T-helper 22 cell (primary cell): ENCODE measurements around the gene POU5F1.
"Not testable (repeated sequence)": the region's sequence is repeated elsewhere in the genome, so short reads cannot be mapped to it uniquely, and the experiment has no call there.

Source experiments
- DNase-seq: peaks from one replicate; pipeline ENCODE4 v3.0.0-alpha.2; 2020; ENCODE audit warnings: low read depth

POU5F1 gene

DNA sequence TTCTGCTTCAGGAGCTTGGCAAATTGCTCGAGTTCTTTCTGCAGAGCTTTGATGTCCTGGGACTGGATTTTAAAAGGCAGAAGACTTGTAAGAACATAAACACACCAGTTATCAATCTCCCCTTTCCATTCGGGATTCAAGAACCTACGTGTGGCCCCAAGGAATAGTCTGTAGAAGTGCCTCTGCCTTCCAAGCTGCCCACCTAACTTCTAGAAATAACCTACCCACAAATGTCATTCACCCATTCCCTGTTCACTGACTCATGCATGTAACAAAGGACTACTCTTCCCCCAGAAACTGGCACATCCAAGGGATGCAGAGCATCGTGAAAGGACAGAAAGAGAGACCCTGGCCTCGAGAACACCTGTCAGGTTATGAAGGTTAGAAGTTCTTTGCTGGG is 4.5 kb downstream of the POU5F1 start:
- no peak for DNase-seq

DNA sequence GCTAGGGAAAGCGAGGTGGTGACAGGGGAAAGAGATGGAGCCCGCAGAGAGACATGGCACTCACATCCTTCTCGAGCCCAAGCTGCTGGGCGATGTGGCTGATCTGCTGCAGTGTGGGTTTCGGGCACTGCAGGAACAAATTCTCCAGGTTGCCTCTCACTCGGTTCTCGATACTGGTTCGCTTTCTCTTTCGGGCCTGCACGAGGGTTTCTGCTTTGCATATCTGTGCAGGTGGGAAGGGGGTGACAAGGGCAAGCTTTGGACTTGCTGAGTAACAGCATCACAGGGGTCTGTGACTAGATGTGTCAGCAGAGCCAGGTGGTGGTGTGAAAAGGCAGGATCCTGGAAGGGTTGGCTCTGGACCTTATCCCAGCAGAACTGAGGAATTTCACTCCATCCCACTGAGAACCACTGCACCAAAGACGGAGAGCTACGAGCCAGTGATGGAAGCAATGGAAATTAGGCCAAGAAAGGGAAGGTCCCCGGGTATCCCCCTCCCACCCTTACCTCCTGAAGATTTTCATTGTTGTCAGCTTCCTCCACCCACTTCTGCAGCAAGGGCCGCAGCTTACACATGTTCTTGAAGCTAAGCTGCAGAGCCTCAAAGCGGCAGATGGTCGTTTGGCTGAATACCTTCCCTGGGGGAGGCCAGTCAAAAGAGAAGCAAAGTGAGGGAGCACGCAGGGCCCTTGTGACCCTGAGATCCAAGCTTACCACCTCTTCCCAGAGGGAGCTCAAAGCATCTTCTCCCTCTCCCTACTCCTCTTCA is 5.2 kb downstream of the POU5F1 start:
- DNase-seq: not testable (repeated sequence)

DNA sequence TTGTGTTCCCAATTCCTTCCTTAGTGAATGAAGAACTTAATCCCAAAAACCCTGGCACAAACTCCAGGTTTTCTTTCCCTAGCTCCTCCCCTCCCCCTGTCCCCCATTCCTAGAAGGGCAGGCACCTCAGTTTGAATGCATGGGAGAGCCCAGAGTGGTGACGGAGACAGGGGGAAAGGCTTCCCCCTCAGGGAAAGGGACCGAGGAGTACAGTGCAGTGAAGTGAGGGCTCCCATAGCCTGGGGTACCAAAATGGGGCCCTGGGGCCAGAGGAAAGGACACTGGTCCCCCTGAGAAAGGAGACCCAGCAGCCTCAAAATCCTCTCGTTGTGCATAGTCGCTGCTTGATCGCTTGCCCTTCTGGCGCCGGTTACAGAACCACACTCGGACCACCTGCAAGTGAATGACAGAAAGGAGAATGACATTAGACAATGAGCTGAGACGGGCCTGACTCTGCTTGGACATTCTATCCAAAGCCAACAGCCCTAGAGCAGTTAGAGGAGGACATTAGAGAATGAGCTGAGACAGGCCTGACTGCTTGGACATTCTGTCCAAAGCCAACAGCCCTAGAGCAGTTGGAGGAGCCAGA is 5.9 kb downstream of the POU5F1 start:
- DNase-seq: not testable (repeated sequence)

DNA sequence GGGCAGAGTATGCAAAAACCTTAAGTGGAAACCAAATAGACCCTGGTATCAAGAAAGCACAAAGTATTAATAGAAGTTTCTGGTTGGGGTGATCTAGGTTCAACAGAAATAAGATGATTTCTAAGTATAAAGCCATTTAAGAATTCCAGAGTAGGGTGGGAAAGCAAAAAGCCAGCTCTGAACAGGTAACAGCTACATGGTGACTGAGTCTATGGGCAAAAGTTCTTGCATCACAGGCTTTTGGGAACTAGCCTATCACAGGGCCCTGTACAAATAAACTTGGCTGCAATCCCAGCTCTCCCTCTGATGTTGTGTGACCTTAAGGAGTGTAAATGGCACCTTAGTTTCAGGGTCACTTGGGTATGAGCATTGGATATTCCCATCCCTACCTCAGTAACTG is 6.6 kb downstream of the POU5F1 start:
- DNase-seq: no peak

DNA sequence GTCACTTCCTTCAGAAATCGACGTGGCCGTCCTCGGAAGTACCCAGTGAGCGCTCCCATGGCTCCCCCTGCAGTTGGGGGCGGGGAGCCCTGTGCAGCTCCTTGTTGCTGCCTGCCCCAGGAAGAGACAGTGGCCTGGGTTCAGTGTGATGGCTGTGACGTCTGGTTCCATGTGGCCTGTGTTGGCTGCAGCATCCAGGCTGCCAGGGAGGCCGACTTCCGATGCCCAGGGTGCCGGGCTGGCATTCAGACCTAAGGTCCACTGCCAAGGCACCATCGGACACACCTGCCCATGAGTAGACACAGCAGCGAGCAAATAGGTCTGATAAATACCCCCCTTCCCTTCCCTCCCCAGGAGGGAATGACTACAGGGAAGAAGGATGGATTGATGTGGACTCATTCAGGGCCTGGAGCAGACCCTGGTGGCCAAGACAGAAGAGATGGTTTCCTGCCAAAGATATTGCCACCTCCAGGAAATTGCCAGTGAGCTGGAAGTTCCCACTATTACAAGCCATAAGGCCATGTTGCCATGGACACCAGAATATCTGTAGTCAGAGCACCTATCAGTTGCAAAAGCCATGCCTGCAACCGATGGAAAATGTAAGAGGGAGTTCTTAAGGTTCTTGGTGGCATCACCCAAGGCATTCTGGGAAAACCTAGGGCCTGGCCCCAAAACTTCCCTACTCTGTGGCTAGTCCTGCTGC is 7.9 kb downstream of the POU5F1 start:
- DNase-seq: no peak

DNA sequence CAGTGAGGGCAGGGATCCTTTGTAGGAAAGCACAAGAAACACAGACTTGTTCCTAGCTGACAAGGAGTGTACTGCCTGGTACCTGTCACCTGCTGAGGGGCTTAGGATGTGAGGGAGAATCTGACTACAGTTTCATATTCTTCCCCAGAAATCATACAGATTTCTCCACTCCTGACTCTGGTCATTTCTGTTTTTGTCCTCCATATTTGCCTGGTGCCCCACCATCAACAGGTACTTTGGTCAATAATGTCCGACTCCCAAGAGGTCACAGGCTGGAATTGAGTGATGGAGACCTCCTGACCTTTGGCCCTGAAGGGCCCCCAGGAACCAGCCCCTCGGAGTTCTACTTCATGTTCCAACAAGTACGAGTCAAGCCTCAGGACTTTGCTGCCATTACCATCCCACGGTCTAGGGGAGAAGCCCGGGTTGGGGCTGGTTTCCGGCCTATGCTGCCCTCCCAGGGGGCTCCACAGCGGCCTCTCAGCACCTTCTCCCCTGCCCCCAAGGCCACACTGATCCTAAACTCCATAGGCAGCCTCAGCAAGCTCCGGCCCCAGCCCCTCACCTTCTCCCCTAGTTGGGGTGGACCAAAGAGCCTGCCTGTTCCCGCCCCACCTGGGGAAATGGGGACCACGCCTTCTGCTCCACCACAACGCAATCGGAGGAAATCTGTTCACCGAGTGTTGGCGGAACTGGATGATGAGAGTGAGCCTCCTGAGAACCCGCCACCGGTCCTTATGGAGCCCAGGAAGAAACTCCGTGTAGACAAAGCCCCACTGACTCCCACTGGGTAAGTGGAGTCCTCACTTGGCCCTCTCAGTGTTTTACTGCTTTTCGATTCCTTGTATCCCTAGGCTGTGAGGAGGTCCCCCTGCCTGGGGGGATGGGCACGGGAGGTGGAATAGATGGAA is 9.0 kb downstream of the POU5F1 start:
- no peak for DNase-seq

DNA sequence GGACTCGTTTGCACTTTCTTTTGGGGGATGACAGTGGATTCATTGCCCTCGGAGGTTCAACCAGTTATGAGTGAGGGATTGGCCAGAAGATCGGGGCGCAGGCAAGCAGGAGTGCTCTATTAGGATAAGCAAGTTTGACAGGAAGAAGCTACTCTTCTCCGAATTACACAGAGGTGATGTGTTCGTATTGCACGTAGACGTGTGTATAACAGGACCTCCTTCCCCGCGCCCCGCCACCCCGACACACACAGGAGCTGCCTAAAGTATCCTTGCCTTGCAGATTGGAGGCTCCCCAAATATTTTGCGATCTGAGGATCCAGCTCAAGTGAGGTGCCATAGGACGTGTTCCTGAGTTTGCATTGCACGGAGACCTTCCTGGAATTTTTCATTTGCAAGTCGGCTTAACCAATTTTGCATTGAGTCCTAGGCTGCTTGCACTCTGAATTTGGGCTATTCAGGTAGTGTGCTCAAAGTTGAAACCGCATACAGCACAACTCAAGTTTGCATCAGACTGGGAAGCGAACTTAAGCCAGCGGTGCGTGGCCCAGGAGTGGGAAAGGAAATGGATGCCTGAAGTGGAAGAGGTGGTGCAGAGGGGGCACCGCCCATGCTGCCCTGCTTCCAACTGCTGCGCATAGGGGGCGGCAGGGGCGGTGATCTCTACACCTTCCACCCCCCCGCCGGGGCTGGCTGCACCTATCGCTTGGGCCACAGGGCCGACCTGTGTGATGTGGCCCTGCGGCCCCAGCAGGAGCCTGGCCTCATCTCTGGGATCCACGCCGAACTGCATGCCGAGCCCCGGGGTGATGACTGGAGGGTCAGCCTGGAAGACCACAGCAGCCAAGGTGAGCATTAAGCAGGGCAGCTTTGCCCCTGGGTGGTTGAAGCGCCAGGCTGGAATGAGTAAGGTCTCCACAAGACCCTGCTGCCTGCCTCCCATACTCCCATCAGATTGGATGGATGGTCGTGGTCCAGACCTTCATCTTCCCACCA is 11.3 kb downstream of the POU5F1 start:
- DNase-seq: peak; percentile 17

DNA sequence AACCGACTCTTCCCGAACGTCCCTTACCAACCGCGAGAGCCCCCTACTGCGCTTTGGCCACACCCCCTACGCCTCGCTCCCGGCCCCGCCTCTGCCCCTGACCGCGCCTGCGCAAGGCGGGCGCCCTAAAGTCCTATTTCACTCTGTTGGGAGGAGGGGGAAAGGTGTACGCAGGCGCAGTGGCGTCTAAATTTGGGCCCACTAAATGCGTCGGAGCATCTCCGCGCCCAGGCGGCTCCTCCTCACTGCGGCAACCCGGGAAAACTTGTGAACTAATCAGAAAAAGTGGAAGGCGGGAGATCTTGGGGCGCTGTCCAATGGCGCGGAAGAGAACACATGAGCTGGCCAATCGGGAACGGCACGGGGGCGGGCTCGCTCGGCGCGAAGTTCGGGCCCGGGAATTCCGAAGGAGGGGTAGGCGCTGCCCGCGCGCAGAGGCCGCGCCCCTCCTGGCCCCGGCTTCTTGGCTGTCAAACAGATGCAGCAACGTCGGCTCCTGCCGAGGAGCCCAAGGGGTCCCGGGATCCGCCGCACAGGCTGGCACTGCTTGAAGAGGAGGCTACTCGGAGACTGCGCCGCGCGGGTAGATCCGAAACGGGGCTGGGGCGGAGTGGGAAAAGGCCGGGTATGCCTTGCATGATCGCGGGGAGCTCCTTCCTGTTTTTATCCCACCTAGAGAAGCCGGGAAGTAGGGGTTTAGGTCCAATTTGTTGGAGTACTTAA is 12.2 kb downstream of the POU5F1 start, which contains the start of gene TCF19:
TCF19 (plus strand) TSS at position 450 of the 723 bp plus-strand sequence. CDS start 881 bp downstream, outside the sequence.
- peak; percentile 99 for DNase-seq

DNA sequence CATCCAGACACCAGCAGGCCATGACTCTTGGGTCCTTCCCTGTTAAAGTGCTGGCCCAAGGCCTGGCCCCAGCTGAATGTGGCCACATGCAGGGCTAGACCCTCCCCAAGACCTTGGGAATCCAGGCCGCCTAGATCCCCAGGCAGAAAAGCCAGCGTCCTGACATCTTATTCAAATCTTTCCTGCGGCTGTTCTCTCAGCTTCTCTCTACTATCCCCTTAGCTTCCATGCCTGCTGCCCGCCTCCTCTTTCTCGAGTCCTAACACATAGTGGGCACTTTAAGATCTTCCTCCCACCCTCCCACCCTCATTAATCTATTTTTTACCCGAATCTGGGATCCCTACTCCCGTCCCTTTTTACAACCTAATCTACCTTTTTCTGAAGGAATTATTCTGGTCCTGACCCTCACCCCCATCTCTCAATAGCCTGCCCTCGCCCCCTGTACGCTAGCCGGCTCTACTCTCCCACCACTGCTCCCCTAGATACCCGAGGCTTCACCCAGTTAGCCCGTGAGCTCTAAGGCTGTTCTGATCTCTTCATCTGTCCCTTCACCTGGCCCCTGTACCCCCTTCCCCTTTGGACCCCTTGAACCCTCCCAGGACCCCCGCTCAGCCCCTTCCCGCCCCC is 12.9 kb downstream of the POU5F1 start, which contains the start of gene CCHCR1:
CCHCR1 (minus strand) TSS at position 290 of the 627 bp plus-strand sequence; CDS start at position 88, 202 bp downstream.
- no peak for DNase-seq

DNA sequence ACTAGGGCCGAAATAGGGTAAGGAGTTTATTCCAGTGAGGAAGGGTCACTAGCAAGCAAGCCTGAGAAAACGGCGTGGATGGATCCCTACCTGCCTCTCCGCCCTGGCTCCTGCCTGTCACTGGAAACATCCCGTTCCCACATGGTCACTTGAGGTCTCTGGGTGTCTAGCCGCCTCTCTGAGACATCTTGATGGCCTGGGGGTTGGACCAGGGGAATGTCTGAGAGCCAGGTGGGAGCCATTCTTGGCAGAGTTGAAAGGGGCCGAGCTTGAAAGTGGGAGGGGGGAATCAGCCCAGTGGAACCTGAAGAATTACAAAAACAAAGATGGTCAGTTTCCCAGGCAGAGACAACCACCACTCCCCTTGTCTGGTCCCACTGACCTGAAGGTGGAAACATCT is 13.8 kb downstream of the POU5F1 start:
- DNase-seq: no peak

DNA sequence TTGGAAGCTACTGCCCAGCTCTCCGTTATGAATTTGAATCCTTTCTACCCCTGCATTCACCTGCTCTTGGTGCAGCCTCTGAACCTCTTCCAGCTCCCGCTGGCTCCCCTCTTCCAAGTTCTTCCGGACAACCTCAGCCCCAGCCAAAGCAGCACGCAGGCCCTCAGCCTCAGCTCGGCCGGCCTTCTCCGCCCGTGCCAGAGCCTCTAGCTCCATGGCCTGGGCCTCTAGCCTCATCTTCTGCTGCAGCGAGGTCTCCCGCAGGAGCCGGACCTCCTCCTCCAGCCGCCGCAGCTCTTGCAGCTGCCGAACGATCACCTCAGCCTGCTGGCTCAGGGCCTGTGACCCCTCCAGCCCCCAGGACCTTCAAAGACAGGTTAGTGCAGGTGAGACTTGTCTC is 16.0 kb downstream of the POU5F1 start:
- no peak for DNase-seq

DNA sequence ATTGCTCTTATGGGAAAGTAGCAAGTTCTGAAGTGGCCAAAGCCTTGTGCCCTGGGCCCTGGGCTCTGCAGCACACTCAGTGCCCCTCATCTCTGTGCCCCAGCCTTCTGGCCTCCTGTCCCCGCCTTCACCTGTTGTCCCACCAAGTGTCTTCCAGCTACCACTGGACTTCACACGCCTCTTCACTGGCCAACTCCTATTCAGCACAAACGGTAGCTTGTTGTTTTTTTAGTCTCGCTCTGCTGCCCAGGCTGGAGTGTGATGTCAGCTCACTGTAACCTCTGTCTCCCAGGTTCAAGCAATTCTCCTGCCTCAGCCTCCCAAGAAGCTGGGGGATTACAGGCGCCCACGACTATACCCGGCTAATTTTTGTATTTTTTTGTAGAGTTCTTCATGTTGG is 17.7 kb downstream of the POU5F1 start:
- no peak for DNase-seq

DNA sequence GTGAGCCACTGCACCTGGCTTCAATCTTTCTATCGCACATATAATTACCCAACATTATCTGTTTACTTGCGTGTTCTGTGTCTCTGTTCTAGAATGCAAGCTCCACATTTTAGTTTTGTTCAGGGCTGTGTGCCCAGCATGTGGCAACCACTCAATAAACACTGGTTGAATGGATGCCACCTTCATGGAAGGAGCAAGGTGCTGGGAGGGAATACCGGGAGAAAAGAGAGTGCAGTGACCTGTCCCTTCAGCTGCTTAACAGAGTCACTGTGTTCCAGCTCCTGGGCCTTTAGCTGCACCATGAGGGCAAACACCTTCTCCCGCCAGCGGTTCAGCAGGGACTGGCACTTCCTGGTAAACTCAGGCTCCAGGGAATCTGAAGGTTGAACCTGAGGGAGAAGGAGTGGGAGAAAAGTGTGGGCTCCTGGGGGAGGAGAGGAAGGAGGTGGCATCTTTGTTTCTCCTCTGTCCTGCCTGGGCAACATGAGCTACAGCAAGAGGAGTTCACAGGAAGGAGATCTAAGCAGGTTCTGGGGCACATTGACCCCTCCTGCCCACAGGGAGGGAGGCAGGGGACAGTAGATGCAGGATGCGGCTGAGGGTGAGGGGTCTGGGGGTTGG is 20.5 kb downstream of the POU5F1 start:
- no peak for DNase-seq

DNA sequence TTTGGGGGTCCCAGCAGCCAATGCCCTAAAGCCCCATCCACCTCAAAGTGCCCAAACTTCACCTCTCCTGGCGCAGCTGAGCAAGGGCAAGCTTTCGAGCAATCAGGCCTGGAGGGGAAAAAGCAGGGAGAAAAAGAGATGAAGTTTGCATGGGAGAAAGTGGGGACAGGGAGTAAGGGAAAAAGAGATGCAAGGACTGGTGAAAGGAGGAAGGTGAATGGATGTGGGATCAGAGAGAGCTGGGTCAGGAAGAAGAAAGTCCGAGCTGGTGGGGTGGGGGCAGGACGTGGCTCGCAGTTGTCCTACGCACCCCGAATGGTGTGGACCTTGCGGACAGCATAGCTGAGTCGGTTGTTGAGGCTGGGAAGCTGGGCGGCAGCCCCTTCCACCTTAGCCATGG is 25.1 kb downstream of the POU5F1 start:
- DNase-seq: no peak

DNA sequence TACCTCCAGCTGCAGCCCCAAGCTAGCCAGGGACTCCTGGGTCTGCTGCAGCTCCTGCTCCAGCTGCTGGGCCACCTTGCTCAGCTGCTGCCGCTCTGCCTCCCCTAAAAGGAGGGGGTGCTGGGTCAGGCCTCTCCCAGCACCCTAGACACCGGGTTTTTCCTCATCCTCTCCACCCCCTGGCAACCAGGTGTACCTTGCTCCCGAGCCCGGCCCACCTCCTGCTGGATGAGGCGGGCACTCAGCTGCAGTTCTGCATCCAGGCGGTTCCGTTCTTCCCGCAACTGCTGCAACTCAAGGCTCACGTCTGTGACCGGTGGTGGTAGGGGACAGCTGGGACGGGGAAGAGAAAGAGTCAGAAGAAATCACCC is 25.5 kb downstream of the POU5F1 start:
- DNase-seq: no peak

DNA sequence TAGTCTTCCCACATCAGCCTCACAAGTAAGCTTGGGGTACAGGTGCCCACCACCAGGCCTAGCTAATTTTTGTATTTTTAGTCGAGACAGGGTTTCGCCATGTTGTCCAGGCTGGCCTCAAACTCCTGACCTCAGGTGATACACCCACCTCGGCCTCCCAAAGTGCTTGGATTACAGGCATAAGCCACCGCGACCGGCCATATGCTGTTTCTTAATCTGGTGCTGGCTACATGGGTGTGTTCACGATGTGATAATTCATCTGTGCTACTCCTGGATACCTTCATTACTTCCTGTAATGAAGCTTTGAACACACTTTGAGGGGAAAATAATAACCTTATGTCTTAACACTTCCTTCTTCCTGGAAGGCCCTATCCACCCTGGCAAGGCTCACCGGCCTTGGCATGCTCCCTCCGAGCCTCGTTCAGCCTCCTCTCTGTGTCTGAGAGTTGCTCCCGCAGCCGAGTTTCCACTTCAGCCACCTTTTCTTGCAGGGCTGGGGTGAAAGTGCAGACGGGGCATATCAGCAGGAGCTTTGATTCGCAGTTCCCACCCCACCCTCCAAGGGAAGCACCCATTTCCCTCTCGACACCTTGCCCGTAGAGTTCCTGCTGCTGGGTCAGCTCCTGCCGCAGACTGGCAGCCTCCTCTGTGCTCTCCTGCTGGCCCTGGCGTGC is 26.0 kb downstream of the POU5F1 start:
- DNase-seq: no peak

DNA sequence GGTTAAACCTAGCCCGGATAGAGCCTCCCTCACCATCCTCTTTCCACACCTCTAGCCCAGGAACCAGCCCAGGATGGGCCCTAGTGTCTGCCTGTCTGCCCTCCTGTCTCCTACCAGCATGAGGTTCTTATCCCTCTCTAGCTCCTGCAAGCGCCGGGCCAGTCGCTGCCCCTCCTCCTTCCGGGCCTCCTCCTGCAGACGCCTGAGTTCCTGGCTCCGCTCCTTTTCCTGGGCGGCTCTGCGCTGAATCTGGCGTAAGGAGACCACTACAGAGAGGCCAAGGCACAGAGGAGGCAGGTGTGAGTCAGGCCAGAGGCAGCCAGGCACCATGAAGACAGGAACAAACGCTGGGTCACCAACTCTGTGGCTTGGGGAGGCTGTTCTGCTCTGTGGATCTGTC is 27.3 kb downstream of the POU5F1 start:
- no peak for DNase-seq

DNA sequence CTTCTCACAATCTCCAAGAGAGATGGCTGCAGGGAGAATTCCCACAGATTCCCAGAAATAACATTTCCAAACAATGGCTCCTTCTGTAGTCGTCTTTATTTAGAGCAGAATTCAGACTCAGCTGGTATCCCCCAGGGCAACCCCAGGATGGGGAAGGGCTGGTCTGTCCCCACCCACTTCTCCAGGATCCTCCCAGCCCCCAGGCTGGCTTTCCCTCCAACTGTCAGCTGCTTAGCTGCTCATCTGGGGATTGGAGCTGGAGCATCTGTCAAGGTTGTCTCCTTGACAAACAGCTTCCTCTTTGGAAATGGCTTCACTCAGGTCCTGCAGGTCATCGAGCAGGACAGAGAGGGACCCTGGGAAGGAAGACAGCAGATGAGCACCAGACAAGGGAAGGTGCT is 28.1 kb downstream of the POU5F1 start:
- DNase-seq: no peak

DNA sequence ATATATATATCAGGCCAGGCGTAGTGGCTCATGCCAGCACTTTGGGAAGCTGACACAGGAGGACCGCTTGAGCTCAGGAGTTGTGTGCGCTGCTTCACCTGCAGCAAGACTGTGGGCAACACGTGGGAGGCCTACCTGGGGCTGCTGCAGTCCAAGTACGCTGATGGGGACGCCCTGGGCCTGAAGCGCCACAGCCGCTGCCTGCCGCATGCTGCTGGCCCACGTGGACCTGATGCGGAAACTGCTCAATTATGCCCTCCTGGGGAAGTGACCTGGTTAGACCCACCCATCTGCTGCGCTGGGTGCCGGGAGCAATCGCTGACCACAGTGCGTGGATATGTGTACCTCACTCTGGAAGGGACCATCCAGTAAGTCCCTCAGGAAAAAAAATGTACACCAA is 29.8 kb downstream of the POU5F1 start:
- no peak for DNase-seq
